ENCODE results near the gene AUTS2. TPM values are rescaled to one million over a fixed set of nuclear protein-coding genes. Genes with fewer than 3 reads are reported as not detected.

AUTS2 gene
- total and polyA plus RNA-seq, 2 of the 8 experiments (the other 6 are each of a cell fraction or from before 2014, with no cell fraction given), result 25.9 to 101 TPM

- no peak overlapping the region for H3K4me2 ChIP-seq (ENCODE audit: insufficient read depth in 1 of 2, low read depth in 2 of 2, low read length in 2 of 2)
- H2BK15ac ChIP-seq (ENCODE audit: low read length), result no peak overlapping the region
- H3K79me1 ChIP-seq (ENCODE audit: low read depth, low read length), result no peaks in the 10 kb centered on the region
- no peak overlapping the region for H2BK120ac ChIP-seq (replicated peaks; ENCODE audit: low read depth, low read length)
- no peaks in the 10 kb centered on the region; a peak in 1 of 7 replicates for H3K27me3 ChIP-seq (replicated peaks in 1 of 4; ENCODE audit: control insufficient read depth in 3 of 4, extremely low read depth in 1 of 4, insufficient read depth in 3 of 4, low read length in 3 of 4)
- CTCF ChIA-PET (ENCODE audit: partially characterized antibody), result interaction anchor here (1.9 kb wide), 1 partner anchor 14 kb away, joined by 6 read pairs; no protein-coding TSS in a partner anchor
- H2BK12ac ChIP-seq (ENCODE audit: low read depth, low read length), result no peak overlapping the region
- TF ChIP-seq GABPA (IDR thresholded peaks at IDR 0.05; ENCODE audit: borderline replicate concordance, insufficient read depth, low read length), result no peak
- TF ChIP-seq CBX8 (IDR thresholded peaks at IDR 0.05; ENCODE audit: borderline replicate concordance, low read depth, low read length), result no peak
- no peak for TF ChIP-seq SIN3A (conservative IDR thresholded peaks at IDR 0.05 in 1 of 2, IDR thresholded peaks at IDR 0.05 in 1 of 2; ENCODE audit: low read depth in 1 of 2, low read length in 2 of 2)
- no peak for TF ChIP-seq ZNF274 (IDR thresholded peaks at IDR 0.05; ENCODE audit: borderline replicate concordance, extremely low read depth, low read length)
- TF ChIP-seq SIRT6 (IDR thresholded peaks at IDR 0.05; ENCODE audit: low read length), result no peak
- no peak for TF ChIP-seq BACH1 (IDR thresholded peaks at IDR 0.05; ENCODE audit: low read length)
- no peak for TF ChIP-seq JUND (IDR thresholded peaks at IDR 0.05; ENCODE audit: low read length)
- no peak for TF ChIP-seq GTF2F1 (IDR thresholded peaks at IDR 0.05; ENCODE audit: borderline replicate concordance, low read depth, low read length)
- TF ChIP-seq, protein P1, sequence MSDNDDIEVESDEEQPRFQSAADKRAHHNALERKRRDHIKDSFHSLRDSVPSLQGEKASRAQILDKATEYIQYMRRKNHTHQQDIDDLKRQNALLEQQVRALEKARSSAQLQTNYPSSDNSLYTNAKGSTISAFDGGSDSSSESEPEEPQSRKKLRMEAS (IDR thresholded peaks at IDR 0.05), result no peak
- no peak for TF ChIP-seq CREB1 (IDR thresholded peaks at IDR 0.05)
- TF ChIP-seq HDAC6 (IDR thresholded peaks at IDR 0.05; ENCODE audit: low read depth, low read length), result no peak
- no peak for DNase-seq (ENCODE audit: low read depth in 1 of 2, low spot score in 2 of 2)
- no peak overlapping the region for H4K8ac ChIP-seq (ENCODE audit: extremely low read depth, insufficient read depth, low read length)
- no peak overlapping the region for H2AK5ac ChIP-seq (ENCODE audit: low read depth, low read length)
- POLR2A ChIA-PET (ENCODE audit: partially characterized antibody), result no interaction called here
- H2BK20ac ChIP-seq (ENCODE audit: low read length), result no peak overlapping the region
- no peak overlapping the region for H2BK5ac ChIP-seq (ENCODE audit: low read depth, low read length)
- H3K79me2 ChIP-seq (ENCODE audit: control insufficient read depth in 1 of 2, insufficient read depth in 2 of 2, low read length in 2 of 2), result no peaks in the 10 kb centered on the region
- no peaks in the 10 kb centered on the region for H3K36me3 ChIP-seq (ENCODE audit: control insufficient read depth in 2 of 4, insufficient read depth in 4 of 4, low read length in 3 of 4)
- H3K56ac ChIP-seq (replicated peaks; ENCODE audit: insufficient read length, low read depth, low read length), result no peak overlapping the region
- no peaks in the 10 kb centered on the region for H3K9me3 ChIP-seq (ENCODE audit: insufficient read depth in 2 of 2, low read depth in 1 of 2, low read length in 1 of 2)
- no peak overlapping the region for H3K27ac ChIP-seq (ENCODE audit: low read depth, low read length)
- no peak overlapping the region for H3K4me3 ChIP-seq (ENCODE audit: extremely low read depth in 1 of 4, insufficient read depth in 2 of 4, low read depth in 3 of 4, low read length in 4 of 4)
- no peak overlapping the region for H3K4ac ChIP-seq (replicated peaks; ENCODE audit: insufficient read length, low read depth, low read length)
- H3K4me1 ChIP-seq (replicated peaks in 1 of 4; ENCODE audit: control insufficient read depth in 3 of 4, insufficient read depth in 4 of 4, low read length in 3 of 4), result peaks cover 0 to 4% (median 1%) of the 10 kb centered on the region in 4 experiments; a peak in 1 of 7 replicates
- no peak overlapping the region for H3K23ac ChIP-seq (ENCODE audit: insufficient read length)
- H3K14ac ChIP-seq (ENCODE audit: insufficient read length), result no peak overlapping the region
- H3K18ac ChIP-seq (ENCODE audit: extremely low read depth, low read length), result no peak overlapping the region
- H2AFZ ChIP-seq (ENCODE audit: low read length), result no peak overlapping the region
- H3K23me2 ChIP-seq (ENCODE audit: low read depth, low read length), result no peaks in the 10 kb centered on the region
- H4K20me1 ChIP-seq (replicated peaks in 1 of 2; ENCODE audit: control insufficient read depth in 1 of 2, insufficient read depth in 2 of 2, low read length in 2 of 2), result no peaks in the 10 kb centered on the region
- H4K5ac ChIP-seq (ENCODE audit: insufficient read length, low read depth, low read length), result no peak overlapping the region
- WGBS, 2 experiments (ENCODE audit: extremely low coverage in 1 of 2, insufficient coverage in 1 of 2, insufficient read length in 1 of 2, insufficient replicate concordance in 2 of 2, low coverage in 1 of 2, low lambda C conversion rate in 2 of 2, missing lambda C conversion rate in 1 of 2), result 88% methylated on average over 1 of the region's 1 CpG; no CpG with 5 or more reads in 1 of the 2 experiments
- FAIRE-seq, result no peak
- H4K91ac ChIP-seq (replicated peaks; ENCODE audit: insufficient read length, low read length), result no peak overlapping the region
- no peak overlapping the region for H3K9ac ChIP-seq (replicated peaks in 1 of 4; ENCODE audit: extremely low read depth in 1 of 4, low read depth in 3 of 4, low read length in 3 of 4)
These were observed 458.1 kb downstream of the AUTS2 start for GRCh38 chr7:70056363-70056762.
